SK-N-SH treated with all-trans-retinoic acid at 6 μM for 48 hours (cell line): ENCODE data around the gene RAB3A.

Experiments
- ATAC-seq: fragments of 200-7000 bp; cut with Tn5 transposase; 3 replicates; pipeline ENCODE4 v1.9.1; 2020; ENCODE audit warnings: mild to moderate bottlenecking, moderate library complexity
- ARNTL ChIP-seq: fragments of 450-650 bp; formaldehyde crosslinking; IDR thresholded peaks from 2 replicates; pipeline ENCODE4 v1.5.0; 2020; ENCODE audit warnings: low read depth, mild to moderate bottlenecking, moderate library complexity, borderline replicate concordance
- BACH2 ChIP-seq: fragments of 250-450 bp; sonication (Bioruptor Pico); IDR thresholded peaks from 2 replicates; pipeline ENCODE4 v1.9.0; 2021; ENCODE audit warnings: mild to moderate bottlenecking, borderline replicate concordance
- CREB5 ChIP-seq: fragments of 250-450 bp; sonication (Bioruptor Pico); IDR thresholded peaks from 2 replicates; pipeline ENCODE4 v1.5.1; 2020; ENCODE audit warnings: low read depth, mild to moderate bottlenecking, moderate library complexity
- CSDC2 ChIP-seq: fragments of 250-450 bp; sonication (Bioruptor Pico); IDR thresholded peaks from 2 replicates; pipeline ENCODE4 v1.5.0; 2020; ENCODE audit warnings: mild to moderate bottlenecking, moderate library complexity
- CSRNP3 ChIP-seq: fragments of 250-450 bp; sonication (Bioruptor Pico); IDR thresholded peaks from 2 replicates; pipeline ENCODE4 v1.5.1; 2021; ENCODE audit warnings: mild to moderate bottlenecking, moderate library complexity
- ESRRG ChIP-seq: fragments of 250-450 bp; sonication (Bioruptor Pico); IDR thresholded peaks from 2 replicates; pipeline ENCODE4 v1.6.1; 2021; ENCODE audit warnings: mild to moderate bottlenecking
- GLIS3 ChIP-seq: fragments of 250-450 bp; sonication (Bioruptor Pico); IDR thresholded peaks from 2 replicates; pipeline ENCODE4 v1.5.0; 2020; ENCODE audit warnings: mild to moderate bottlenecking, moderate library complexity
- OSR1 ChIP-seq: fragments of 250-450 bp; sonication (Bioruptor Pico); IDR thresholded peaks from 2 replicates; pipeline ENCODE4 v1.8.0; 2022; ENCODE audit warnings: moderate library complexity, mild to moderate bottlenecking, inconsistent platforms
- PATZ1 ChIP-seq: fragments of 250-450 bp; sonication (Bioruptor Pico); IDR thresholded peaks from 2 replicates; pipeline ENCODE4 v1.8.0; 2020; ENCODE audit warnings: mild to moderate bottlenecking, moderate library complexity, borderline replicate concordance
- POU6F1 ChIP-seq: fragments of 250-450 bp; sonication (Bioruptor Pico); IDR thresholded peaks from 2 replicates; pipeline ENCODE4 v1.8.0; 2021; ENCODE audit warnings: low read depth, mild to moderate bottlenecking, moderate library complexity, borderline replicate concordance
- PPARA ChIP-seq: fragments of 250-450 bp; sonication (Bioruptor Pico); IDR thresholded peaks from 2 replicates; pipeline ENCODE4 v1.5.0; 2020; ENCODE audit warnings: mild to moderate bottlenecking, borderline replicate concordance
- RARB ChIP-seq: fragments of 250-450 bp; sonication (Bioruptor Pico); IDR thresholded peaks from 2 replicates; pipeline ENCODE4 v1.8.0; 2021; ENCODE audit warnings: mild to moderate bottlenecking, moderate library complexity
- SNAI2 ChIP-seq: fragments of 250-450 bp; sonication (Bioruptor Pico); IDR thresholded peaks from 2 replicates; pipeline ENCODE4 v1.5.0; 2020; ENCODE audit warnings: mild to moderate bottlenecking, moderate library complexity
- TCF4 ChIP-seq: fragments of 250-450 bp; sonication (Bioruptor Pico); IDR thresholded peaks from 2 replicates; pipeline ENCODE4 v1.8.0; 2021; ENCODE audit warnings: mild to moderate bottlenecking, moderate library complexity, borderline replicate concordance
- TOX ChIP-seq: fragments of 250-450 bp; sonication (Bioruptor Pico); IDR thresholded peaks from 2 replicates; pipeline ENCODE4 v1.8.0; 2021; ENCODE audit warnings: mild to moderate bottlenecking, moderate library complexity, borderline replicate concordance
- ZC3H10 ChIP-seq: fragments of 250-450 bp; sonication (Bioruptor Pico); IDR thresholded peaks from 2 replicates; pipeline ENCODE4 v1.5.1; 2021; ENCODE audit warnings: mild to moderate bottlenecking, moderate library complexity
- ZFP3 ChIP-seq: fragments of 250-450 bp; sonication (Bioruptor Pico); IDR thresholded peaks from 2 replicates; pipeline ENCODE4 v1.5.0; 2020; ENCODE audit warnings: mild to moderate bottlenecking, moderate library complexity
- ZNF565 ChIP-seq: fragments of 450-650 bp; formaldehyde crosslinking; conservative IDR thresholded peaks from 2 replicates; pipeline ENCODE4 v1.5.0; 2020; ENCODE audit warnings: low read depth, mild to moderate bottlenecking, moderate library complexity
- ZNF70 ChIP-seq: fragments of 450-650 bp; formaldehyde crosslinking; IDR thresholded peaks from 2 replicates; pipeline ENCODE4 v1.5.0; 2020; ENCODE audit warnings: mild to moderate bottlenecking, moderate library complexity
- ZNF8 ChIP-seq: fragments of 450-650 bp; formaldehyde crosslinking; IDR thresholded peaks from 2 replicates; pipeline ENCODE4 v1.5.0; 2020; ENCODE audit warnings: mild to moderate bottlenecking, moderate library complexity

The RAB3A gene

DNA sequence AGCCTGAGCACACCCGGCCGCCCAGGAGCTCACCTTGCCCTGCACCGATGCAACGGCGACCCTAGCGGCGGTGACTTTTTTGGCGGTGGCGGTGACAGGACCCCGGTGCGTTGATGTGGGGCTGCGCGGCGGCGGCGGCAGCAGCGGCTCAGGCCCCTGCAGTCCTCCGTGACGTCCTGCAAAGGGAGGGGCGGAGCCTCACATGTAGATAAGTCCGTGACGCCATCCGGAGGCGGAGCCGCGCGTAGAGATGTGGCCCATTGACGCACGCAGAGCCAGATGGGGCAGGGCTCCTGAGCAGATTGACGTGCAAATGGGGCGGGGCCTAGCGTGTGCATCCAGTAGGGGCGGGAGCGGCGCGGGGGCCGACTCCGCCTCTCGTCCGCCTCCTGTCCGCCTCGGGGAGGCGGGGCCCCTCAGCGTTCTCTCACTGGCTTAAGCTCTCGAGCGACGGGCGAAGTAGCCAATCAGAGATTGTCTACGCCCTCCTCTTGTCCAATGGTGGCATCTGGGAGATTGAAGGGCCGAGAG is at the start of gene RAB3A:
Gene RAB3A (minus strand): TSS at position 180 of the 531 bp plus-strand sequence. CDS start 1,302 bp downstream, outside the sequence.
- TF ChIP-seq PPARA (no peak), OSR1 (CRISPR knock-in tag) (no peak), ARNTL (CRISPR knock-in tag) (no peak), GLIS3 (CRISPR knock-in tag) (no peak), BACH2 (no peak), ZNF70 (CRISPR knock-in tag) (no peak), SNAI2 (no peak), CSDC2 (CRISPR knock-in tag) (no peak), ZNF8 (no peak), ESRRG (CRISPR knock-in tag) (no peak), ZFP3 (no peak), CSRNP3 (CRISPR knock-in tag) (no peak), ZC3H10 (CRISPR knock-in tag) (no peak), POU6F1 (CRISPR knock-in tag) (no peak), TCF4 (CRISPR knock-in tag) (no peak)
- TF ChIP-seq, all 23 proteins: peak for 0
- ATAC-seq: peak; percentile 96

- no peak for ATAC-seq
- no peak for TF ChIP-seq RARB (CRISPR knock-in tag)
- TF ChIP-seq PATZ1 (CRISPR knock-in tag): no peak
- no peak for TF ChIP-seq ZNF70 (CRISPR knock-in tag)
- no peak for TF ChIP-seq TOX
These were observed 49.3 kb upstream of the RAB3A start for GRCh38 chr19:18253130-18253529.

DNA sequence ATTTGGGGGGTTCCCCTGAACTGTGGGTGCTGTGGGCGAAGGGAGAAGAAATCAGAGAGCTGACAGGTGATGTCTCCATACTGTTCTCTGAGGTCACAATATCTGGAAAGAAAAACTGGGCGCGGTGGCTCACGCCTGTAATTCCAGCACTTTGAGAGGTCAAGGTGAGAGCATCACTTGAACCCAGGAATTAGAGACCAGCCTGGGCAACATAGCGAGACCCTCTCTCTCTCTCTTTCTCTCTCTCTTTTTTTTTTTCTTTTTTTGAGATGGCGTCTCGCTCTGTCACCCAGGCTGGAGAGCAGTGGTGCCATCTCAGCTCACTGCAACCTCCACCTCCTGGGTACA is 48.5 kb upstream of the RAB3A start:
- ATAC-seq: no peak
- TF ChIP-seq OSR1 (CRISPR knock-in tag): no peak
- TF ChIP-seq ESRRG (CRISPR knock-in tag): no peak
- TF ChIP-seq CREB5 (CRISPR knock-in tag): no peak
- TF ChIP-seq SNAI2: no peak
- no peak for TF ChIP-seq CSRNP3 (CRISPR knock-in tag)
- no peak for TF ChIP-seq ZNF8
- TF ChIP-seq TCF4 (CRISPR knock-in tag): no peak
- no peak for TF ChIP-seq POU6F1 (CRISPR knock-in tag)
- TF ChIP-seq CSDC2 (CRISPR knock-in tag): no peak
- no peak for TF ChIP-seq GLIS3 (CRISPR knock-in tag)
- no peak for TF ChIP-seq ZNF70 (CRISPR knock-in tag)
- TF ChIP-seq ZNF565 (CRISPR knock-in tag): no peak
- no peak for TF ChIP-seq BACH2
- TF ChIP-seq, all 23 proteins: peak for 0
